HL-60 (cell line): ENCODE data around the gene WDFY2.

Experiments
- DNase-seq, 2 experiments: peaks; one replicate each; pipeline ENCODE4 v3.0.0-alpha.2; 2010 to 2020; ENCODE audit warnings: low read depth in 1 of 2, low spot score in 1 of 2
- H3K27ac ChIP-seq: fragments of 250-450 bp; sonication (Bioruptor Pico); replicated peaks from 2 replicates; pipeline ENCODE4 v1.5.1; 2020; ENCODE audit warnings: mild to moderate bottlenecking, moderate library complexity
- H3K27me3 ChIP-seq: fragments of 250-450 bp; sonication (Bioruptor Pico); 2 replicates; pipeline ENCODE4 v1.5.1; 2021; ENCODE audit warnings: mild to moderate bottlenecking, moderate library complexity; ENCODE audit not compliant: insufficient read depth, poor library complexity, severe bottlenecking
- H3K4me3 ChIP-seq: replicated peaks from 2 replicates; pipeline ENCODE4 v1.5.1; 2011; ENCODE audit warnings: mild to moderate bottlenecking, control low read depth, low read length; ENCODE audit not compliant: insufficient read depth
- GABPA ChIP-seq: IDR thresholded peaks from 2 replicates; pipeline ENCODE4 v1.6.1; 2012; ENCODE audit warnings: low read depth
- POLR2AphosphoS5 ChIP-seq: IDR thresholded peaks from 2 replicates; pipeline ENCODE4 v1.6.1; 2012; ENCODE audit warnings: low read depth
- REST ChIP-seq: IDR thresholded peaks from 2 replicates; pipeline ENCODE4 v1.6.1; 2012; ENCODE audit warnings: low read depth; ENCODE audit not compliant: insufficient replicate concordance
- SPI1 ChIP-seq: IDR thresholded peaks from 2 replicates; pipeline ENCODE4 v1.6.1; 2012; ENCODE audit warnings: low read depth, mild to moderate bottlenecking, borderline replicate concordance
- long read RNA-seq: library from polyadenylated mRNA; unstranded; transcript quantifications from one replicate; pipeline ENCODE4 v2.0.0, GENCODE V29; 2020
- TF ChIP-seq, protein P1 (sequence below): IDR thresholded peaks from one replicate; pipeline ENCODE4 v1.5.1; 2011; ENCODE audit warnings: low read length, control low read depth, inconsistent platforms; ENCODE audit not compliant: insufficient read depth

The WDFY2 gene
- long read RNA-seq, full-length matches to known transcripts = 97 of 229 reads
- long read RNA-seq, partial matches to known transcripts = 70 of 229 reads
- long read RNA-seq, other reads (novel, unspliced or antisense) = 62 of 229 reads

DNA sequence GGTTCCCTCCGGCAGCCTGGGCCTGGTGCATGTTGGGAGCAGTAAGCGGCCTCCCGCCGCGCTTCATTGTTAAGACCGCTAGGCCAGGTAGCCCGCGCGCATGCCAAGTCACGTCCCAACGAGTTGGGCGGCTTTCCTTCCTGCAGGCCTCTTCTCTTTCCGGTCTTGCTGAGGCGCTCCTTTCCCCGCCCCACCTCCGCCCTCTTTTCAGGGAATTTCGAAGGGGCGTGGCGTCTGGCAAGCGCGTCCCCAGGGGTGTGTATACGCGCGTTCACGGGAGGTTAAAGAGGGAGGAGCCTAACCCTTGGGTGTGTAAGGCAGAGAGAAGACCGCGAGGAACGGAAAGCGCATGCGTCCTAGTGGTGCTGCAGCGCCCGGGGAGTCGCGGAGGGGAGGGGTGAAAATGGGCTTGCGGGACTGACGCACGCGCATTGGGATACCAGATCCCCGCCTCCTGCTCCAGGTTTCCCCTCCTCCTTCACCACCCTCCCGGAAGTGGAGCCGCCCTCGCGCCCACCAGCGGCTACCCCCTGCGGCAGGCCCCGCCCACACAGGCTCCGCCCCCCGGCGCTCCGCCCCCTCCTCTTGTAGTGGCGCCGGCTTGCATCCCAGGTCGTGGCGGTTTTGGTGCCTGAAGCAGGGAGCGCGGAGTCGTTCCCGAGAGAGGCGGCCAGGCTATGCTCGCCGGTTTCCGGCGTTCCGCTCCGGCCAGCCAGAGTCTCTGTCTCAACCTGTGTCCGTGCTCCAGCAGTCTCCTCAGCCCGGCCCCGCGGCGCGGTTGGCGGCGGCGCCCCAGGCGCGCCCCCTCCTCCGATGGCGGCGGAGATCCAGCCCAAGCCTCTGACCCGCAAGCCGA, at the start of gene WDFY2:
Gene WDFY2 (plus strand): TSS at position 588 of the 856 bp plus-strand sequence. CDS start 226 bp downstream, at position 814.
- H3K4me3 ChIP-seq = peak within 1 kb of the TSS; percentile 58
- H3K27me3 ChIP-seq = no peaks in the 10 kb centered on the region
- peak; percentile 99 to 100 for DNase-seq
- TF ChIP-seq POLR2AphosphoS5 = peak; percentile 38
- no peak for TF ChIP-seq REST
- peak; percentile 4; the same call in 1 of the 2 replicates for TF ChIP-seq SPI1
- TF ChIP-seq, protein P1, sequence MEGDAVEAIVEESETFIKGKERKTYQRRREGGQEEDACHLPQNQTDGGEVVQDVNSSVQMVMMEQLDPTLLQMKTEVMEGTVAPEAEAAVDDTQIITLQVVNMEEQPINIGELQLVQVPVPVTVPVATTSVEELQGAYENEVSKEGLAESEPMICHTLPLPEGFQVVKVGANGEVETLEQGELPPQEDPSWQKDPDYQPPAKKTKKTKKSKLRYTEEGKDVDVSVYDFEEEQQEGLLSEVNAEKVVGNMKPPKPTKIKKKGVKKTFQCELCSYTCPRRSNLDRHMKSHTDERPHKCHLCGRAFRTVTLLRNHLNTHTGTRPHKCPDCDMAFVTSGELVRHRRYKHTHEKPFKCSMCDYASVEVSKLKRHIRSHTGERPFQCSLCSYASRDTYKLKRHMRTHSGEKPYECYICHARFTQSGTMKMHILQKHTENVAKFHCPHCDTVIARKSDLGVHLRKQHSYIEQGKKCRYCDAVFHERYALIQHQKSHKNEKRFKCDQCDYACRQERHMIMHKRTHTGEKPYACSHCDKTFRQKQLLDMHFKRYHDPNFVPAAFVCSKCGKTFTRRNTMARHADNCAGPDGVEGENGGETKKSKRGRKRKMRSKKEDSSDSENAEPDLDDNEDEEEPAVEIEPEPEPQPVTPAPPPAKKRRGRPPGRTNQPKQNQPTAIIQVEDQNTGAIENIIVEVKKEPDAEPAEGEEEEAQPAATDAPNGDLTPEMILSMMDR = no peak
- TF ChIP-seq GABPA = no peak
- peak within 1 kb of the TSS; percentile 78 for H3K27ac ChIP-seq

GRCh38 chr13:51538591-51539179, 45.6 kb upstream of the WDFY2 start:
- DNase-seq = no peak
- no peaks in the 10 kb centered on the region for H3K27me3 ChIP-seq
- H3K27ac ChIP-seq = no peak overlapping the region
- H3K4me3 ChIP-seq = no peak overlapping the region
- no peak for TF ChIP-seq SPI1
- no peak for TF ChIP-seq POLR2AphosphoS5
- no peak for TF ChIP-seq GABPA
- TF ChIP-seq REST = no peak
- TF ChIP-seq, protein P1 = no peak

- no peak for DNase-seq
- TF ChIP-seq, protein P1 = no peak
- no peak for TF ChIP-seq POLR2AphosphoS5
- no peak for TF ChIP-seq GABPA
- no peak for TF ChIP-seq SPI1
- TF ChIP-seq REST = no peak
- Histone ChIP-seq H3K4me3 (no peak overlapping the region), H3K27ac (no peak overlapping the region), H3K27me3 (no peaks in the 10 kb centered on the region)
Measured at GRCh38 chr13:51539887-51540286, 44.4 kb upstream of the WDFY2 start.
